B cell (primary cell): ENCODE results near the gene SLC12A6. TPM values are rescaled to one million over a fixed set of nuclear protein-coding genes. Genes with fewer than 3 reads are reported as not detected.

Experiments
- ATAC-seq: fragments of 200-7000 bp; cut with Tn5 transposase; one replicate; pipeline ENCODE4 v1.10.0; 2021; ENCODE audit warnings: low read depth, mild to moderate bottlenecking, moderate number of reproducible peaks, moderate library complexity
- CTCF ChIA-PET: fragments of 350-600 bp; sonication (Branson Sonifier 250); formaldehyde crosslinking; loops from one replicate; lab custom pipeline; 2021; ENCODE audit warnings: antibody characterized with exemption, inconsistent platforms; lab: Charles Lee
- POLR2A ChIA-PET: fragments of 350-600 bp; sonication (Branson Sonifier 250); formaldehyde crosslinking; loops from one replicate; lab custom pipeline; 2021; ENCODE audit warnings: antibody characterized with exemption; lab: Charles Lee
- DNase-seq: peaks from one replicate; pipeline ENCODE4 v3.0.0; 2013
- H2AFZ ChIP-seq: 2 replicates; pipeline ENCODE4 v1.6.1; 2012; ENCODE audit warnings: mild to moderate bottlenecking, low read depth, low read length; ENCODE audit not compliant: insufficient read depth, poor library complexity, severe bottlenecking
- H3K27ac ChIP-seq, 2 donors: 1 replicate in 1 of 2; 2 replicates in 1 of 2; pipeline ENCODE4 v1.5.1; 2012 to 2013; ENCODE audit warnings: low read length in 2 of 2, mild to moderate bottlenecking in 2 of 2, moderate library complexity in 1 of 2
- H3K27me3 ChIP-seq, 4 experiments: fragments of 200-600 bp in 1 of 4; sonication (generic) in 1 of 4; replicated peaks in 1 of 4; 1 replicate in 2 of 4; 2 replicates in 2 of 4; pipeline versions ENCODE4 v1.6.1 to v1.7.0; 2013 to 2016; ENCODE audit warnings: low read length in 3 of 4, mild to moderate bottlenecking in 2 of 4, mixed read lengths in 1 of 4, moderate library complexity in 1 of 4; ENCODE audit not compliant: insufficient read depth in 4 of 4, control insufficient read depth in 3 of 4; ENCODE audit errors: control extremely low read depth in 1 of 4
- H3K36me3 ChIP-seq, 2 experiments: replicated peaks in 1 of 2; 1 replicate in 1 of 2; 2 replicates in 1 of 2; pipeline versions ENCODE4 v1.6.1 to v1.7.1; 2013; ENCODE audit warnings: low read length in 1 of 2; ENCODE audit not compliant: insufficient read depth in 2 of 2, control insufficient read depth in 1 of 2; ENCODE audit errors: control extremely low read depth in 1 of 2, extremely low read depth in 1 of 2
- H3K4me1 ChIP-seq, 2 donors: fragments of 200-600 bp in 1 of 2; sonication (generic) in 1 of 2; 1 replicate in 1 of 2; 2 replicates in 1 of 2; pipeline versions ENCODE4 v1.5.1 to v1.6.1; 2013 to 2017; ENCODE audit warnings: low read length in 2 of 2; ENCODE audit not compliant: control insufficient read depth in 2 of 2, insufficient read depth in 2 of 2
- H3K4me2 ChIP-seq: replicated peaks from 2 replicates; pipeline ENCODE3; 2012; ENCODE audit warnings: mild to moderate bottlenecking, low read depth, low read length; ENCODE audit not compliant: poor library complexity, severe bottlenecking
- H3K4me3 ChIP-seq, 5 experiments: fragments of 200-600 bp in 1 of 5; sonication (generic) in 1 of 5; 1 replicate in 3 of 5; 2 replicates in 2 of 5; pipeline versions ENCODE4 v1.5.1 to v1.7.0; 2011 to 2016; ENCODE audit warnings: low read length in 4 of 5, mild to moderate bottlenecking in 4 of 5, low read depth in 2 of 5, control low read depth in 1 of 5, moderate library complexity in 1 of 5; ENCODE audit not compliant: insufficient read depth in 1 of 5; ENCODE audit errors: control extremely low read depth in 1 of 5, extremely low read depth in 1 of 5
- H3K79me2 ChIP-seq: fragments of 200-600 bp; sonication (generic); one replicate; pipeline ENCODE4 v1.6.0; 2016; ENCODE audit warnings: low read length; ENCODE audit not compliant: control insufficient read depth, insufficient read depth
- H3K9ac ChIP-seq: fragments of 200-600 bp; sonication (generic); 2 replicates; pipeline ENCODE4 v1.6.1; 2017; ENCODE audit warnings: mild to moderate bottlenecking, low read length, moderate library complexity
- H3K9me3 ChIP-seq, 3 donors: one replicate each; pipeline versions ENCODE4 v1.6.1 to v1.7.1; 2013; ENCODE audit warnings: low read length in 2 of 3; ENCODE audit not compliant: control insufficient read depth in 2 of 3, insufficient read depth in 1 of 3; ENCODE audit errors: control extremely low read depth in 1 of 3
- H4K20me1 ChIP-seq: 2 replicates; pipeline ENCODE4 v1.6.0; 2012; ENCODE audit warnings: mild to moderate bottlenecking, low read length; ENCODE audit not compliant: insufficient read depth, control insufficient read depth, poor library complexity, severe bottlenecking
- H3K27ac Mint-ChIP-seq: one replicate; pipeline ENCODE4 v1.8.0; 2021; ENCODE audit warnings: mixed read lengths
- H3K27me3 Mint-ChIP-seq: one replicate; pipeline ENCODE4 v1.8.0; 2021; ENCODE audit warnings: mixed read lengths
- H3K4me1 Mint-ChIP-seq: one replicate; pipeline ENCODE4 v1.8.0; 2021; ENCODE audit warnings: mixed read lengths
- H3K4me3 Mint-ChIP-seq: one replicate; pipeline ENCODE4 v1.8.0; 2021; ENCODE audit warnings: mixed read lengths
- H3K9me3 Mint-ChIP-seq: one replicate; pipeline ENCODE4 v1.8.0; 2022; ENCODE audit warnings: mixed read lengths; ENCODE audit not compliant: insufficient read depth
- EZH2 ChIP-seq: IDR thresholded peaks from 2 replicates; pipeline ENCODE4 v1.6.1; 2012; ENCODE audit warnings: borderline replicate concordance, low read depth, mild to moderate bottlenecking, moderate library complexity, low read length; ENCODE audit not compliant: insufficient read depth, poor library complexity, severe bottlenecking
- WGBS: methylation state at CpG from one replicate; pipeline ENCODE4 v1.1.5; 2013; ENCODE audit warnings: missing lambda C conversion rate; ENCODE audit not compliant: insufficient coverage; 5-methylcytosine and 5-hydroxymethylcytosine counted together
- intact Hi-C: fragments of 100-400 bp; cut with micrococcal nuclease; formaldehyde crosslinking; loops from one replicate; pipeline ENCODE4 v1.10.0; 2022
- polyA plus RNA-seq: library from polyadenylated mRNA; depleted of rRNA; stranded (reverse); fragments of >200 nt; gene quantifications from 2 replicates; pipeline ENCODE4 v1.2.3, GENCODE V29; 2012
- total RNA-seq, 2 donors: library from RNA; stranded (reverse); fragments of 120-200 nt in 1 of 2; gene quantifications; 1 replicate in 1 of 2; 2 replicates in 1 of 2; pipeline versions ENCODE4 v1.2.3 to v1.2.4, GENCODE V29; 2013 to 2022
- TF ChIP-seq, protein P1 (sequence below): fragments of 200-600 bp; IDR thresholded peaks from one replicate; pipeline ENCODE4 v1.8.0; 2022; ENCODE audit warnings: antibody characterized with exemption, mild to moderate bottlenecking

The SLC12A6 gene
- total and polyA plus RNA-seq, 2 donors (not counting 1 experiment from before 2014, with no cell fraction given), result 75.8 to 141 TPM

DNA sequence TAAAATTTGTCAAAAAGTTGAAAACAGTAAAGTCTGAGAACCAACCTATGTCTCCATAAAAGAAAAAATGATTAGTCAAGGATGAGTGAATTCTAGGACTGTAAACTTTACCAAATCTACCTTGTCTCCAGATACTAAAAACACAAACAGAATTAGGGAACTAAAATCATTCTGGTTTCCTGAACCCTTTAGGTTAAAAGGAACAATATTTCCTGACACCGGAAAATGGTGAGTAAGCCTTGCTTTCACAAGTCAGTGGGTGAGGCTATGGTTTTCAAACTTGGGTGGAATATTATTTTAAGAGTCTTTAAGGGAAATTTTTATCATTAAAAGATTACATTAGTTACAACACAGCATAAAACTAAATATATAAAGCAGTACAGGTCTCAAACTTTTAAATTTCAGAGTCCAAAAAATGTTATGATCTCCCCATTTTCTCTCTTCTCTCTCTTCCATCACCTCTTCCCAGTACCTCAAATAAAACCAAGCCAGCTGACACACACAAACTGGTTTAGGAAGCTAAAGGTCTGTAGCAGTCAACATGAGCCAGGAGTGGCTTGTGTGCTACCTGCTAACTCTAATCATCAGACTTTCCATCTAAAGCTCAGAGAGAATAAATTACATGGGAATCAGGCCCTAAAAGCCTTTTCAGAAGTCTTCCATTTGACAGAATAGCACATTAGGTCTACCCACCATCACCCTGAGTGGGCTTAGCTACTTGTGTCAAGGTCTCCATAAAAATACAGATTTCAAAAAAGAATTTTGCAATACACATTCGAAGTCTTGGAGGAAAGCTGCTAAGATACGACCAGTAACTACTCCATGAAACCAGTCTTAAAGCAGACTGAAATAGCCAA, 2.2 kb downstream of the SLC12A6 start:
- Histone ChIP-seq H3K36me3 (peaks cover 0 to 11% of the 10 kb centered on the region in 2 experiments), H3K4me3 (peak overlapping the region; percentile 96 to 98 (median 97)), H3K4me1 (peaks cover 38 to 43% of the 10 kb centered on the region in 2 donors), H2AFZ (peak overlapping the region; percentile 80), H3K27ac (peak overlapping the region; percentile 87 to 93), H3K79me2 (peaks cover 98% of the 10 kb centered on the region), H3K27me3 (no peaks in the 10 kb centered on the region), H3K9ac (peak overlapping the region; percentile 98), H4K20me1 (no peaks in the 10 kb centered on the region), H3K4me2 (peak overlapping the region; percentile 85), H3K9me3 (no peaks in the 10 kb centered on the region)
- ATAC-seq, result no peak
- peak overlapping the region; percentile 99 for H3K27ac Mint-ChIP-seq
- no CpG with 5 or more reads among the region's 3 CpGs for WGBS
- ChIA-PET CTCF (interaction anchor here (1.8 to 5.3 kb wide), 3 partner anchors 8 to 94 kb away, joined by 5 to 37 read pairs (median 6); partner anchors contain the start of gene LPCAT4), POLR2A (interaction anchor here (0.6 to 1.5 kb wide), 3 partner anchors 8 to 32 kb away, joined by 4 read pairs; partner anchors contain the start of gene LPCAT4)
- no peaks in the 10 kb centered on the region for H3K27me3 Mint-ChIP-seq
- peaks cover 57% of the 10 kb centered on the region for H3K4me1 Mint-ChIP-seq
- TF ChIP-seq, protein P1, sequence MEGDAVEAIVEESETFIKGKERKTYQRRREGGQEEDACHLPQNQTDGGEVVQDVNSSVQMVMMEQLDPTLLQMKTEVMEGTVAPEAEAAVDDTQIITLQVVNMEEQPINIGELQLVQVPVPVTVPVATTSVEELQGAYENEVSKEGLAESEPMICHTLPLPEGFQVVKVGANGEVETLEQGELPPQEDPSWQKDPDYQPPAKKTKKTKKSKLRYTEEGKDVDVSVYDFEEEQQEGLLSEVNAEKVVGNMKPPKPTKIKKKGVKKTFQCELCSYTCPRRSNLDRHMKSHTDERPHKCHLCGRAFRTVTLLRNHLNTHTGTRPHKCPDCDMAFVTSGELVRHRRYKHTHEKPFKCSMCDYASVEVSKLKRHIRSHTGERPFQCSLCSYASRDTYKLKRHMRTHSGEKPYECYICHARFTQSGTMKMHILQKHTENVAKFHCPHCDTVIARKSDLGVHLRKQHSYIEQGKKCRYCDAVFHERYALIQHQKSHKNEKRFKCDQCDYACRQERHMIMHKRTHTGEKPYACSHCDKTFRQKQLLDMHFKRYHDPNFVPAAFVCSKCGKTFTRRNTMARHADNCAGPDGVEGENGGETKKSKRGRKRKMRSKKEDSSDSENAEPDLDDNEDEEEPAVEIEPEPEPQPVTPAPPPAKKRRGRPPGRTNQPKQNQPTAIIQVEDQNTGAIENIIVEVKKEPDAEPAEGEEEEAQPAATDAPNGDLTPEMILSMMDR, result no peak
- no peak for TF ChIP-seq EZH2
- peak; percentile 62 for DNase-seq
- peak overlapping the region; percentile 100 for H3K4me3 Mint-ChIP-seq
- intact Hi-C loops, result loop anchor here (1.0 to 10.0 kb wide), 4 partner anchors 9 to 649 kb away; partner anchors contain the start of genes AVEN and ZNF770
- no peaks in the 10 kb centered on the region for H3K9me3 Mint-ChIP-seq
